ENCODE measurements around the gene KDF1.

The KDF1 gene

DNA sequence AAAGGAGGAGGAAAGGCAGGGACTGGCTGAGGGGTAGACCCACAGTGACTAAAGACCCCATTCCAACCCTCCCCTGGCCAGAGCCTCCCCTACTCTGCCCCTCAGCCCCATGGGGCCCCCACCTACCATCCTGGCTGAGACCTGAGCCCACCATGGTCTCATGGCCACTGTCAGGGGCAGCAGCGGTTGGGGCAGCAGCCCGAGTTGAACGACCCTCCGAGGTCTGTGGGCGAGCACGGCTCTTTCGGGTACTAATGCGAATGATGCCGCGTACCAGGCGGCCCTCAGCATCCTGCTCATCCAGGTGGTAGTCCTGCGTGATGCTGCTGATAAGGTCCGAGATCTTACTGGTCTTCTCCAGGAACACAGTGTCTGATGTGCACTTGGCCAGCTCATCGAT lies 9.1 kb downstream of the KDF1 start:
- TF ChIP-seq GATA2 (IDR thresholded peaks at IDR 0.05; ENCODE audit: low read depth, low read length) = no peak
- no peak for TF ChIP-seq GATA3 (IDR thresholded peaks at IDR 0.05; ENCODE audit: low read depth, low read length)

DNA sequence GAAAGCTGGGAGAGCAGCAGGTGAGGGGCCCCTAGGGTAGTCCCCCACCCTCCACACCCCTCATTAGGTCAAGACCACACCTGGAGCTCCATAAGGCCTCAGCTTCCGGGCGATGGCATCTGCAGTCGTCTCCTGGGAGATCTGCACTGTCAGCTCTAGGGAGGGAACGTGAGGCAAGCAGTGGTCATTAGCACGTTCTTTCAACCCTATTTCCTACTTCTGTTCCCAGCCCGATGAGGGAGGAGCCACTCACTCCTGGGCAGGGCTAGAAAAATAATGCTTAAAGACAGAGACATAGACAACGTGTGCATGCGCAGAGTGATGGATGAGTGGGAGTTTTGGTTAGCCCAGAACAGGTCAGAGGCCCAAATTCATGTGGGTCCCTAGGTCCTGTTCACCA lies 9.7 kb downstream of the KDF1 start:
- no peak for TF ChIP-seq GATA2 (IDR thresholded peaks at IDR 0.05; ENCODE audit: low read depth, low read length)
- TF ChIP-seq GATA3 (IDR thresholded peaks at IDR 0.05; ENCODE audit: low read depth, low read length) = no peak

DNA sequence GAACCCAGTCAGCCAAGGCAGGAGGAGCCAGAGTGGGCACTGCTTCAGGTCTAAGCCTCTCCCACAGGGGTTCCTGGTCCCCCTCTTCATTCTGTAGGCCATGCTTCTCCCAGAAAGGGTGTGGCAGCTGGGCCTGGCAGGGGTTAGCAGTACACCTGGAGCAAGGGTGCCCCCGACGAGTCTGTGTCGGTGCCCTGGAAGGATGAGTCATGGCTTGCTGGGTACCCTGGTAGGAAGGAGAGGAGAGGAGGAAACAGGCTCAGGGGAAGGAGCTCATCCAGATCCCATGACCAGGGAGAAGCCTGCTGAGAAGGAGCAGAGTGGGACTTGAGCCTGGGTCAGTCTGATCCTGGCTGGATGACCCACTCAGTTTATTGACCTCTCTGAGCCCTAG lies 10.3 kb downstream of the KDF1 start:
- no peak for TF ChIP-seq GATA2 (IDR thresholded peaks at IDR 0.05; ENCODE audit: low read depth, low read length)
- no peak for TF ChIP-seq GATA3 (IDR thresholded peaks at IDR 0.05; ENCODE audit: low read depth, low read length)

DNA sequence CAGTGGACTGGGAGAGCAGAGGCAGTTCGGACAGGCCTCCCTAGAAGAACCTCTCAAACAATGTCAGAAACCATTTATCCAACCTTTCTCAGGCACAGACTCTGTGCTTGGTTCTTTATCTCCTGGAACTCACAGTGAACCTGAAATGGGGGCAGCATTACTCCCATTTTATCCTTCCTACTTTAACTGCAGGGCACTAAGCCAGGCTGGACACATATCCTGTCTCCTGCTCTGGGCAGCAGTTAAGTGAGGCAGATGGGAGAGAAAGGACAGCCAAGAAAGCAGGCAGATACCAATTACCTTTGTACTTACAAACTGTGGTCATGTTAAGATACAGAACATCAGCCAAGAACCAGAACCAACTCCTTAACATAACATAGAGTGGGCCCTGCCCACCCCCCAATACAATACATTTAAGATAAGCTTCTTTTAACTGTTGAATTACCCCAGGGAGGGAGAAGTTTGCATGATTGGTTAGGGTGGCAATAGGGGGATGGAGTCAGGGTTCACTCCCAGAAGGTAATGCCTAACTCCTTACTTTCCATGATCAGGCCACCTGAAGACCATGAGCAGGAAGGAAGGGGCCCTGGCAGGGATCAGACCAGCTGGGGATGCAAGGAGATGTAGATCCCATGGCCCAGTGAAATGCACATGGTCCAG lies 10.9 kb downstream of the KDF1 start:
- TF ChIP-seq GATA2 (IDR thresholded peaks at IDR 0.05; ENCODE audit: low read depth, low read length) (no peak), GATA3 (IDR thresholded peaks at IDR 0.05; ENCODE audit: low read depth, low read length) (no peak)

DNA sequence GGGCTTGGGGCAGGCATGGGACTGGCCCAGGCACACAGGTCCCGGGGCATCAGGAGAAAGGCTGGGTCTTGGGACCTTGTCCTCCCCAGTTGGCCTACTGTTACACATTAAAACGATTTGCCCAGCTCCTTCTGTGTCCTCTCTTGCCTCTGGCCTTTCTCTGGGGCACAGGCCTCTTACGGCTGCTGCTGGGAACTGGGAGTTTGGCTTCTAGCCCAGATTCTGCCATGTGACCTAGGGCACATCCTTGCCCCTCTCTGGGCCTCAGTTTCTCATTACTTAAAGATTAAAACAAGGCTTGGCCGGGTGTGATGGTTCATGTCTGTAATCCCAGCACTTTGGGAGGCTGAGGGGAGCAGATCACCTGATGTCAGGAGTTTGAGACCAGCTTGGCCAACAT lies 14.0 kb downstream of the KDF1 start:
- TF ChIP-seq GATA3 (IDR thresholded peaks at IDR 0.05; ENCODE audit: low read depth, low read length) = no peak
- no peak for TF ChIP-seq GATA2 (IDR thresholded peaks at IDR 0.05; ENCODE audit: low read depth, low read length)

DNA sequence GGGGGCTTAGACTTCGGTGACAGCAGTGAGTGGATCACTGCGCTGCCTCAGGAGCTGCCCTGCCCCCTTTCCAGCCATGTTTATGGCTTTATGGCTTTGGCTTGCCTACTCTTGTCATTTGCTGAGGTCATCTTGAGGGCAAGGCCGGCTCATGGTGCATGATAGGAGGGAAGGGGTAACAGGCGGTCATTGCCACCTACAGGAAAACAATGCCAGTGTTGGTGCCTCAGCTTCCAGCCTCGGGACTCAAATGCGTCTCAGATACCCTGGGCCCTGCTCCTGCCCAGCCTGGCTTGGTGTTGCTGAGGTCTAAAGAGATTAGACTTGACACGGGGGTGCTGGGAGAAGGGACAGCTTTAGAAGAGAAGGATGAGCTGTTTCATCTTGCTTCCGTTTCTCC lies 14.5 kb downstream of the KDF1 start:
- TF ChIP-seq GATA2 (IDR thresholded peaks at IDR 0.05; ENCODE audit: low read depth, low read length) (no peak), GATA3 (IDR thresholded peaks at IDR 0.05; ENCODE audit: low read depth, low read length) (no peak)

DNA sequence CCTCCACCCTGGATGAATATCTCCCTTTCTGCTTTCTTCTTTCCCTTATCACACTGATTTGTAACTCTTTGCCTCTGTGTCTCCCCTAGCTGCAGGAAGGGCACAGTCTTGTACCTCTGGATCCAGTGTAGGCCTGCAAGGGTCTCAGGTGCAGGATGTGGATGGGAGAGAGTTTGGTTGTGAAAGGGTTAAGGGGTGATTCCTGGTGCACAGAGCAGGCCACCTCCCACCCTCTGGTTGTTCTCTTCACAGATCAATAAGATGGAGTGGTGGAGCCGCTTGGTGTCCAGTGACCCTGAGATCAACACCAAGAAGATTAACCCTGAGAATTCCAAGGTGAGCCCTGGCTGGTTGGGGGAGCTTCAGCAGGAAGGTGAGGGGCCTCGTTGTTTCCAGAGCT lies 15.1 kb downstream of the KDF1 start:
- TF ChIP-seq GATA2 (IDR thresholded peaks at IDR 0.05; ENCODE audit: low read depth, low read length) = no peak
- no peak for TF ChIP-seq GATA3 (IDR thresholded peaks at IDR 0.05; ENCODE audit: low read depth, low read length)

DNA sequence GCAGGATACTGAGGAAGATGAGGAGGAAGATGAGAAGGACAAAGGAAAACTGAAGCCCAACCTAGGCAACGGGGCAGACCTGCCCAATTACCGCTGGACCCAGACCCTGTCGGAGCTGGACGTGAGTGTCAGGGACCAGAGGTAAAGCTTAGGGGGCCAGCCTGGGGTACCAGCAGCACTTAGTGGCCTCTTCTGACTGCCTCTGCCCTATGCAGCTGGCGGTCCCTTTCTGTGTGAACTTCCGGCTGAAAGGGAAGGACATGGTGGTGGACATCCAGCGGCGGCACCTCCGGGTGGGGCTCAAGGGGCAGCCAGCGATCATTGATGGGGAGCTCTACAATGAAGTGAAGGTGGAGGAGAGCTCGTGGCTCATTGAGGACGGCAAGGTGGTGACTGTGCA lies 17.6 kb downstream of the KDF1 start:
- TF ChIP-seq GATA3 (IDR thresholded peaks at IDR 0.05; ENCODE audit: low read depth, low read length) (no peak), GATA2 (IDR thresholded peaks at IDR 0.05; ENCODE audit: low read depth, low read length) (no peak)

DNA sequence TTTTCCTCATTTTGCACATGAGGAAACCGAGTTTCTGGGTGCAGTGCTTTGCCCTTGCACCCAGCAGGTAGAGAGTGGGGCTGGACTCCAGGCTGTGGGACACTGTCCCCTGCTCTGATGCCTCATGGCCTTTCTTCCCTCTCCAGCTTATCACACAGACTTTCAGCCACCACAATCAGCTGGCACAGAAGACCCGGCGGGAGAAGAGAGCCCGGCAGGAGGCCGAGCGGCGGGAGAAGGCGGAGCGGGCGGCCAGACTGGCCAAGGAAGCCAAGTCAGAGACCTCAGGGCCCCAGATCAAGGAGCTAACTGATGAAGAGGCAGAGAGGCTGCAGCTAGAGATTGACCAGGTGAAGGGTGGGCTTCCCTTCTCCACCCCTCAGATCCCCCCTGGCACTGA lies 19.0 kb downstream of the KDF1 start:
- TF ChIP-seq GATA2 (IDR thresholded peaks at IDR 0.05; ENCODE audit: low read depth, low read length) = no peak

DNA sequence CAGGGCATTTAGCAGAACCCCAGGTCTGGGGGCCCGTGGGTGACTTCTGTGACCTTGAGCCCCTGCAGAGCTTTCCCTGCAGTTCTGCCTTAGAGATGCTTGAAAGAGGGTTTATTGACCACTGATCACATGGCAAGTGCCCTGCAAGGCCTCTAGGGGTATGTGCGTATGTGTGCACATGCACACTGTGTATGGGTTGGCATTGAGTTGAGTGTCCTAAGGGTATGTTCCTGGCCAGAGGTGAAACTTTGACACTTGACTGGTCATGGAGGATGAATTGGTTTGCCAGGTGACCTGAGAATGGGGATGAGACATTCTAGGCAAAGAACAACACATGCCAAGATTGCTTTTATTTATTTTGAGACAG lies 21.6 kb downstream of the KDF1 start:
- TF ChIP-seq GATA2 (IDR thresholded peaks at IDR 0.05; ENCODE audit: low read depth, low read length) (no peak), GATA3 (IDR thresholded peaks at IDR 0.05; ENCODE audit: low read depth, low read length) (no peak)

DNA sequence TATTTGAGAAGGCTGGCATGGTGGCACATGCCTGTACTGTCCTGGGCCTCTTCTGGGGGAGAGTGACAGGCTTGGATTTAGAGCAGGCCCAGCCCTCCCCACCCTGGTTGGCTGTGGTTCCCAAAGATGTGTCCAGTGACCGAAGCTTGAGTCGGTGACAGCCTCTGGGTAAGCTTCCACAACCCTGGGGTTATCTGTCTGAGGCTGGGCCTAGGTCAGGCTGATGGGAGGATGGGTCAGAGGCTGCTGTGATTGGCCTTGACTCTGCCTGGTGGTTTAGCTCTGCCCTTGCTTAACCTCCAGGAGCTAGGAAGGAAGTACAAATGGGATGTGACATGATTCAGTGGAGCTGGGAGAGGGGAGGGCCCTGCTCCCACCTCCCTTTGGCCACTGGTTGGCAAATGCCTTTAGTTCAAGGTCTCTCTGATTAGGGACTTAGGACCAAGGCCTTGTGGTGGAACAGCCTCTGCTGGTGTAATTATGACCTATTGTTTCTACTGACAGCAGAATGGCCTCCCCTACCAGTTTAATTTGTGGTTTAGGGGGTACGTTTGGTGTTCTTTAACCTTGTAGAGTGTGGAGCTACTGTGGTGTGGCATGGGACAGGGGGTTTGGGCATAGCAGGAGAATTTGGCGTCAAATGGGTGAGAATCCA lies 22.1 kb downstream of the KDF1 start:
- TF ChIP-seq GATA2 (IDR thresholded peaks at IDR 0.05; ENCODE audit: low read depth, low read length) (no peak), GATA3 (IDR thresholded peaks at IDR 0.05; ENCODE audit: low read depth, low read length) (no peak)

DNA sequence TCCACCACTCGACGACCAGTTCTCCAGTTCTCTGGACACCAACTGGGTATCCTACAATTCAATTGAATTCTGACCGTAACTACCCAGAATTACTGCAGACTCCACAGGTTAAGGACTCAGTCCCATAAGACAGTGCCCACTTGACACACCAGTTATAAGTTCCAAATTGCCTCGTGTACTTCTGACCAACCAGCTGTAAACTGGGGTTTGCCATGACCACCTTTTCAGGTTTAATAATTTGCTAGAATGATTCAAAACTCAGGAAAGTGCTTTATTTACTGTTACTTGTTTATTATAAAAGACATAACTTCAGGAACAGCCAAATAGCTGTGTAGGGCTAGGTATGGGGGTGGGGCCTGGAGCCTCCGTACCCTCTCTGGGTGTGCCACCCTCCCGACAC lies 23.4 kb downstream of the KDF1 start:
- no peak for TF ChIP-seq GATA3 (IDR thresholded peaks at IDR 0.05; ENCODE audit: low read depth, low read length)
- TF ChIP-seq GATA2 (IDR thresholded peaks at IDR 0.05; ENCODE audit: low read depth, low read length) = no peak

DNA sequence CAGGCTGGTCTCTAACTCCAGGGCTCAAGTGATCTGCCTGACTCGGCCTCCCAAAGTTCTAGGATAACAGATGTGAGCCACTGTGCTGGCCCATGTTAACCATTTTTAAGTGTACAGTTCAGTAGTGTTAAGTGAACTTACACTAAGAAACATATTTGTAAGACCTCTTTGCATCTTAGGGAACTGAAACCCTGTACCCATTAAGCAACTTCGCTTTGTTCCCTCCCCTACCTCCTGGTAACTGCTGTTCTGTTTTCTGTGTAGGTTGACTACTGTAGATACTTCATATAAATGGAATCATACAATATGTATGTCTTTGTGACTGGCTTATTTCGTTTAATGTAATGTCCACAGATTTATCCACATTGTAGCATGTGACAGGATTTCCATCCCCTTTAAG lies 27.7 kb downstream of the KDF1 start:
- TF ChIP-seq GATA3 (IDR thresholded peaks at IDR 0.05; ENCODE audit: low read depth, low read length) = no peak
- TF ChIP-seq GATA2 (IDR thresholded peaks at IDR 0.05; ENCODE audit: low read depth, low read length) = no peak

DNA sequence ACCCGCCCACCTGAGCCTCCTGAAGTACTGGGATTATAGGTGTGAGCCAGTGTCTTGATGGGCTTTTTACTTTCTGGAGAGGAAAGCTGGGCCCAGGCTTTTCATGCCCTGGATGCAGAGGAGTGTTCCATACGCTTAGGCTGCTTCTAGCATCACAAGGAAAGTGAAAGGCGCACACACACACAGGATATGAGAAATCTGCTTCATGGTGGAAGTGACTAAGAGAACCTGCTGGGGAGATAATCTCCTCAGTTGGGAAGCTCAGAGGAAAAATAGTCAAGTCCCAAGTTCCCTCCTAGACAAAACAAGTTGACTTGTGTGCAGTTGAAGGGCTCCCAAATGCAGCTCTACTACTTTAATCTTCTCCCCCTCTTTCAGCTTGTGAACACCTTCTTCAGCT lies 36.6 kb downstream of the KDF1 start:
- TF ChIP-seq GATA2 (IDR thresholded peaks at IDR 0.05; ENCODE audit: low read depth, low read length) (no peak), GATA3 (IDR thresholded peaks at IDR 0.05; ENCODE audit: low read depth, low read length) (no peak)

DNA sequence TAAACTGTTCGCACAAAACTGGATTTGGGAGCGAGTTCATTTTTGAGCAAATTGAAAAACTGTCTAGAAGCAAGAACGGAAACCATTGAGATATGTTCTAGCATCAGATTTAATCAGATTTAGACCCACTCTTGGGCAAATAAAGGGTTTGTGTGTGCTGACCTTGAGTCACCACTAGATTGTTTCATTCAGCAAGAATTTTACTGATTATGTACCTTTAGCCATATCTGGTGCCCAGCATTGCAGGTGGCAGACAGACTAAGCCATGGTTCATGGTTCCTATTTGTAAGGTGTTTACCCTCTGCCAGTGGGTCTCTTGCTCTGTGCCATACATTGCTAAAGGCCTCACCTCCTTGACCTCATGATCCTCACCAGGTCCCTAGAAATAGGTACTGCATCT lies 37.4 kb downstream of the KDF1 start:
- no peak for TF ChIP-seq GATA3 (IDR thresholded peaks at IDR 0.05; ENCODE audit: low read depth, low read length)
- TF ChIP-seq GATA2 (IDR thresholded peaks at IDR 0.05; ENCODE audit: low read depth, low read length) = no peak

DNA sequence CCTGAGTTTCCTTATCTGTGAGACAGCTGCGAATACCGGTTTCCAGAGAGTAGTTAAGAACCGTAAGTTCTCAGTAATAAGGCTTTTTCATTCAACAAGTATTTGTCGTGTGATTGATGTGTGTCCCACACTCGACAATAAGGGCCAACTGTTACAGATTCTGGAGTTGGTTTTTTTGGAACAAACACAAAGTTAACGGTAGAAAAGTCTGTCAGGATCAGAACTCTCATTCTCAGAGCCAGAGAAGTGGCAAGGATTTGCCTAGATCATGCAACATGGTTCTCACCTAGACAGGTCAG lies 37.9 kb downstream of the KDF1 start:
- TF ChIP-seq GATA3 (IDR thresholded peaks at IDR 0.05; ENCODE audit: low read depth, low read length) (no peak), GATA2 (IDR thresholded peaks at IDR 0.05; ENCODE audit: low read depth, low read length) (no peak)

All from SH-SY5Y (cell line).